Neural crest cell (in vitro differentiated cells): ENCODE data around the gene DDX59. TPM values are rescaled to one million over a fixed set of nuclear protein-coding genes. Genes with fewer than 3 reads are reported as not detected.

ENCODE experiments used
- DNase-seq: peaks from one replicate; pipeline ENCODE4 v3.0.0; 2021; ENCODE audit warnings: low read depth, mixed read lengths, low spot score
- H3K27ac Mint-ChIP-seq: one replicate; pipeline ENCODE4 v1.8.0; 2021; ENCODE audit warnings: mild to moderate bottlenecking, mixed read lengths; ENCODE audit not compliant: unreplicated experiment
- H3K27me3 Mint-ChIP-seq: 2 replicates; pipeline ENCODE4 v1.8.0; 2021; ENCODE audit warnings: low read depth, mild to moderate bottlenecking, mixed read lengths
- H3K36me3 Mint-ChIP-seq: 2 replicates; pipeline ENCODE4 v1.8.0; 2021; ENCODE audit warnings: low read depth, mild to moderate bottlenecking, mixed read lengths
- H3K4me1 Mint-ChIP-seq: 2 replicates; pipeline ENCODE4 v1.8.0; 2021; ENCODE audit warnings: mixed read lengths
- H3K4me3 Mint-ChIP-seq: one replicate; pipeline ENCODE4 v1.8.0; 2021; ENCODE audit warnings: mild to moderate bottlenecking, mixed read lengths
- H3K9me3 Mint-ChIP-seq: 2 replicates; pipeline ENCODE4 v1.8.0; 2021; ENCODE audit warnings: mixed read lengths
- total RNA-seq: library from RNA; stranded (reverse); gene quantifications from 2 replicates; pipeline ENCODE4 v1.2.1, GENCODE V29; 2021
- TF ChIP-seq, protein P1 (sequence below): fragments of 200-600 bp; sonication (generic); conservative IDR thresholded peaks from 2 replicates; pipeline ENCODE4 v1.5.0; 2021; ENCODE audit warnings: antibody characterized with exemption, mild to moderate bottlenecking

Gene DDX59
- total RNA-seq, 1 donor from 2014 or later: 18.0 TPM

DNA sequence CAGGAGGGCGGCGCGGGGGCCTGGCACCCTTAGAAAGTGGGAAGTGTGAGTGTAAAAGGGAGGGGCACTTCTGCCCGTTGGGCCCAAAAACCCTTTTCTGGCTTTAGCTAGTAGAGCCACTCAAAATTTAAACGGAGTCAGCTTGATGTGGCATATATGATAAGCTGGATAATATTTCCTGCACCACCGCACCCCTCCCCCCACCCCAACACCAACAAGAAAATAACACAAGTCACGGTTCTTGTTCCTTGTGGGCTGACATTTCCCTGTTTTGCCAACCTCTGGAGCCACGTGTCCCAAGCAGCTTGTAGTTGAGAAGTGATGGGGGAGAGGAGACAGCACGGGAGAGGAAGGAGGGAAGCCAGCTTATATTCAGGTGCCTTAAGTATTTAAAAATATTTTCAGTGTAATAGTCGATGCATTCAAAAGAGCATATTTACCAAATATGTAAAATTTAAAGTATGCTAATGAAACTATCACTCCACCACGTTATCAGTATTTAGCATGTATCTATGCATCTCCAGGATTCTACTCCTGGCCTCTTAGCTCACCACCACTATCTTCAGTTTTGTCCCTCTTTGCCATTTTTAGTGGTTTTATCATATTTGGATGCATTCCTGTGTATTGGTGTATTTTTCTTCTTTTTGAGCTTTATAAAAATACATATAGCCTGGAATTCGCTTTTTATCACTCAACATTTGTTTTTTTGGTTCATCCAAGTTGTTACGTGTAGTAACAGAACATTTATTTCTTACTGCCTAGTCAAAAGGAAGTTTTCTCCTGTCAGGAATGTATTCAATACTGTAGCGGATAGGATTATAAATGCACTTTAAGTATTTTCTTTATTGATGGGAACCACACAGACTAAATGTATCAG lies 773 bp upstream of the DDX59 start:
- no peaks in the 10 kb centered on the region for H3K9me3 Mint-ChIP-seq
- TF ChIP-seq, protein P1, sequence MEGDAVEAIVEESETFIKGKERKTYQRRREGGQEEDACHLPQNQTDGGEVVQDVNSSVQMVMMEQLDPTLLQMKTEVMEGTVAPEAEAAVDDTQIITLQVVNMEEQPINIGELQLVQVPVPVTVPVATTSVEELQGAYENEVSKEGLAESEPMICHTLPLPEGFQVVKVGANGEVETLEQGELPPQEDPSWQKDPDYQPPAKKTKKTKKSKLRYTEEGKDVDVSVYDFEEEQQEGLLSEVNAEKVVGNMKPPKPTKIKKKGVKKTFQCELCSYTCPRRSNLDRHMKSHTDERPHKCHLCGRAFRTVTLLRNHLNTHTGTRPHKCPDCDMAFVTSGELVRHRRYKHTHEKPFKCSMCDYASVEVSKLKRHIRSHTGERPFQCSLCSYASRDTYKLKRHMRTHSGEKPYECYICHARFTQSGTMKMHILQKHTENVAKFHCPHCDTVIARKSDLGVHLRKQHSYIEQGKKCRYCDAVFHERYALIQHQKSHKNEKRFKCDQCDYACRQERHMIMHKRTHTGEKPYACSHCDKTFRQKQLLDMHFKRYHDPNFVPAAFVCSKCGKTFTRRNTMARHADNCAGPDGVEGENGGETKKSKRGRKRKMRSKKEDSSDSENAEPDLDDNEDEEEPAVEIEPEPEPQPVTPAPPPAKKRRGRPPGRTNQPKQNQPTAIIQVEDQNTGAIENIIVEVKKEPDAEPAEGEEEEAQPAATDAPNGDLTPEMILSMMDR: no peak
- H3K4me3 Mint-ChIP-seq: peak overlapping the region; percentile 96
- no peaks in the 10 kb centered on the region for H3K27me3 Mint-ChIP-seq
- no peak for DNase-seq
- peaks cover 35% of the 10 kb centered on the region for H3K4me1 Mint-ChIP-seq
- H3K27ac Mint-ChIP-seq: peak overlapping the region; percentile 97
- no peaks in the 10 kb centered on the region for H3K36me3 Mint-ChIP-seq

DNA sequence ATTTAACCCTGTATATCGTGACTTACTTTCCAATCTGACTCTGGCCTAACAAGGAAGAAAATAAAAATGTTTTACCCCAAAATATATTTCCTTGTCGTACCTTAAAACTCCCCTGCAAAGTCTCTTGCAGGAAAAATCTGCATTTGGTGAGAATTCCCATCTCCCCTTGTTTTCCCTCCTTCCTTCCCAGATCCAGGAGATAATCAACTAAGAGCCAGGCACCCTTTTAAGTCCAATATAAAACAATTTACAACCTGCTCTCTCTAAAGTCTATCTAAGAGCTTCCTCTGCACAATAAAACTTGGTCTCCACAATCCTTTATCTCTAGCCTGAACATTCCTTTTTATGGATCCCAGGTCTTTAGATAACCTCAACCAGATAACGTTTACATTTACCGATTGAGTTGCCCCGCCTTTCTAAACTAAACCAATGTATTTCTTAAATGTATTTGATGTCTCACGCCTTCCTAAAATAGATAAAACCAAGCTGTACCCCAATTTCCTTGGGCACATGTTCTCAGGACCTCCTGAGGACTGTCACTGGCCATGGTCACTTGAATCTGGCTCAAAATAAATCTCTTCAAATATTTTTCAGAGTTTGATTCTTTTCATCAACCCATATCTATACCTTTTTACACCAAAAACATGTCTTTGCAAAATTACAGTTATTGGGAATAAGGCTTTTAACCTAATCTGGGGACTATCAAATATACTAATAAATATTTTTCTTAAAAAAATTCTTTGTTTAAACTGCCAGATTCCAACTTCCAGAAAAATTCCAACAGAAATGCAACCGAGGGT lies 993 bp downstream of the DDX59 start:
- DNase-seq: no peak
- Mint-ChIP-seq H3K9me3 (no peaks in the 10 kb centered on the region), H3K4me1 (peaks cover 42% of the 10 kb centered on the region), H3K27me3 (no peaks in the 10 kb centered on the region), H3K36me3 (peaks cover 3% of the 10 kb centered on the region), H3K27ac (peak overlapping the region; percentile 91), H3K4me3 (peak overlapping the region; percentile 96)
- TF ChIP-seq, protein P1: no peak

DNA sequence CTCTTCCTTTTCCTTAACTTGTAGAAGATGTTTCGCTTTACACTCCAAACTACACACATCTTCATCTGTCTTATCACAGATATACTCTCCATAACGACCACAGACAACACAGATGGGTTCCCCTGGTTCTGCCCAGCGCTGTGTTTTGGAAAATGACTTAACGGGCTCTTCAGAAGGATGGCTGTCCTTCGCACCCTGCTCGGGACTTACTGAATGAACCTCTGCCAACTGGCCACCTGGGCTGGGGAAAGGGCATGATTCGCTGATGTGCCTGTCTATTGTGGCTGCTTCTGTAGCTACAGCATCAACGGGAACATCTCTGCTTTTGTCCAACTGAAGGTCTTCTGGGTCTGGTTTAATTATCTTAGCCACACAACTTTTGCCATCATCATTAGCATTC lies 3.4 kb downstream of the DDX59 start:
- Mint-ChIP-seq H3K36me3 (peaks cover 3% of the 10 kb centered on the region), H3K27me3 (no peaks in the 10 kb centered on the region), H3K4me1 (peaks cover 40% of the 10 kb centered on the region), H3K27ac (no peak overlapping the region), H3K4me3 (no peak overlapping the region), H3K9me3 (no peaks in the 10 kb centered on the region)
- no peak for DNase-seq
- TF ChIP-seq, protein P1: no peak

DNA sequence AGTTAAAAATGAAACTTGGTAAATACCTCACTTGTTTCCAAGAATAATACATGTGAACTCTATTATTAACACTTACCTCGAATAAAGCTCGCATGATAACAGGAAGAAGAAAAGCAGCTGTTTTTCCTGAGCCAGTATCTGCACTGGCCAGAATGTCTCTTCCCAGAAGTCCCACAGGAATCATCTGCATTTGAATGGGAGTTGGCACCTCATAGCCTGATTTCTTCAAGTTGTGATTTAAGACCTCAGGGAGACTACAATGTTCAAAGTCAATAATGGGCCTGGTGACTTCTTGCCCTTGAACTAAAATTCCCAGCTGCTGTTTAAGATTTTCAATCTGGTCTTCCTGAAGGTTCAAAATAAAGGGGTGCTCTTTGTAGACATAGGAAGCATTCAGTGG lies 3.8 kb downstream of the DDX59 start:
- no peak for DNase-seq
- no peaks in the 10 kb centered on the region for H3K9me3 Mint-ChIP-seq
- TF ChIP-seq, protein P1: no peak
- peaks cover 3% of the 10 kb centered on the region for H3K36me3 Mint-ChIP-seq
- H3K27ac Mint-ChIP-seq: no peak overlapping the region
- peaks cover 36% of the 10 kb centered on the region for H3K4me1 Mint-ChIP-seq
- H3K27me3 Mint-ChIP-seq: no peaks in the 10 kb centered on the region
- H3K4me3 Mint-ChIP-seq: no peak overlapping the region

DNA sequence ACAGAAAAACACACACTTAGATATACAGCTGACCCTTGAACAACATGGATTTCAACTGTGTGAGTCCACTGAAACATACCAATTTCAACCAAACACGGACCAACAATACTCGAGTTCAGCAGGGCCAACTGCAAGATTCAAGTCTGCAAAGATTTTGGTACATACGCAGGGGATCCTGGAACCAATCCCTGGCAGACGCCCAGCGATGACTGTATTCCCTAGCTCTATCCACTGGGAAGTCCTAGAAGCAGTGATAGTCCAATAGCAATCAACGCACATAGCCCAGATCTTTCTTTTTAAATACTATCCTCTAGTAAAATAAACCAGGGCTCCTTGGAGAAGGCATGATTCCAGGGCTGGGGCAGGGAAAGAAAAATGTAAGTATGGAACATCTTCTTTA lies 9.0 kb downstream of the DDX59 start:
- Mint-ChIP-seq H3K27ac (no peak overlapping the region), H3K27me3 (no peaks in the 10 kb centered on the region), H3K4me3 (no peak overlapping the region), H3K9me3 (no peaks in the 10 kb centered on the region), H3K36me3 (peaks cover 9% of the 10 kb centered on the region), H3K4me1 (peaks cover 7% of the 10 kb centered on the region)
- no peak for DNase-seq
- TF ChIP-seq, protein P1: no peak
